Germinal center (tissue), 1 donor: ENCODE measurements around the gene LRRC36.

Experiments used
- DNase-seq: peaks from one replicate; pipeline ENCODE4 v3.0.0; 2012; ENCODE audit warnings: mixed read lengths, low spot score

Gene LRRC36

GRCh38 chr16:67294938-67295361, 31.7 kb upstream of the LRRC36 start:
- no peak for DNase-seq

GRCh38 chr16:67296420-67296819, 30.2 kb upstream of the LRRC36 start:
- DNase-seq: no peak

GRCh38 chr16:67298277-67298676, 28.3 kb upstream of the LRRC36 start:
- DNase-seq: no peak

GRCh38 chr16:67299269-67299668, 27.3 kb upstream of the LRRC36 start:
- no peak for DNase-seq

- no peak for DNase-seq
Measured at GRCh38 chr16:67301080-67301782, 25.4 kb upstream of the LRRC36 start.

- no peak for DNase-seq
Measured at GRCh38 chr16:67302076-67302475, 24.5 kb upstream of the LRRC36 start.

GRCh38 chr16:67302970-67303369, 23.6 kb upstream of the LRRC36 start:
- no peak for DNase-seq

- DNase-seq: no peak
Measured at GRCh38 chr16:67304020-67304419, 22.6 kb upstream of the LRRC36 start.

GRCh38 chr16:67305216-67306071, 21.2 kb upstream of the LRRC36 start:
- no peak for DNase-seq

GRCh38 chr16:67310561-67310960, 16.1 kb upstream of the LRRC36 start:
- DNase-seq: no peak

GRCh38 chr16:67311607-67312488, 14.8 kb upstream of the LRRC36 start:
- no peak for DNase-seq

- no peak for DNase-seq
Measured at GRCh38 chr16:67312719-67313118, 13.9 kb upstream of the LRRC36 start.

- DNase-seq: no peak
Measured at GRCh38 chr16:67317853-67318252, 8.8 kb upstream of the LRRC36 start.

- no peak for DNase-seq
Measured at GRCh38 chr16:67326115-67326471, 522 bp upstream of the LRRC36 start.

- DNase-seq: peak; percentile 16
Measured at GRCh38 chr16:67327743-67328142, 1.1 kb downstream of the LRRC36 start.

GRCh38 chr16:67329901-67330300, 3.3 kb downstream of the LRRC36 start:
- DNase-seq: no peak

GRCh38 chr16:67333315-67333714, 6.7 kb downstream of the LRRC36 start:
- no peak for DNase-seq

GRCh38 chr16:67336116-67336515, 9.5 kb downstream of the LRRC36 start:
- no peak for DNase-seq

- no peak for DNase-seq
Measured at GRCh38 chr16:67336648-67337047, 10.0 kb downstream of the LRRC36 start.

GRCh38 chr16:67339453-67339852, 12.8 kb downstream of the LRRC36 start:
- DNase-seq: no peak

- no peak for DNase-seq
Measured at GRCh38 chr16:67341250-67341649, 14.6 kb downstream of the LRRC36 start.

GRCh38 chr16:67342616-67343015, 16.0 kb downstream of the LRRC36 start:
- no peak for DNase-seq
